NCI-H1092 treated with DMSO at 0.1 percent for 48 hours (cell line): ENCODE measurements around the gene HOTAIR.
A peak's percentile ranks its signal among the peaks of the same experiment; 100 is the strongest.

Experiments
- DNase-seq: peaks from one replicate; lab custom pipeline; 2025; lab: John Stamatoyannopoulos, UW

The HOTAIR gene

DNA sequence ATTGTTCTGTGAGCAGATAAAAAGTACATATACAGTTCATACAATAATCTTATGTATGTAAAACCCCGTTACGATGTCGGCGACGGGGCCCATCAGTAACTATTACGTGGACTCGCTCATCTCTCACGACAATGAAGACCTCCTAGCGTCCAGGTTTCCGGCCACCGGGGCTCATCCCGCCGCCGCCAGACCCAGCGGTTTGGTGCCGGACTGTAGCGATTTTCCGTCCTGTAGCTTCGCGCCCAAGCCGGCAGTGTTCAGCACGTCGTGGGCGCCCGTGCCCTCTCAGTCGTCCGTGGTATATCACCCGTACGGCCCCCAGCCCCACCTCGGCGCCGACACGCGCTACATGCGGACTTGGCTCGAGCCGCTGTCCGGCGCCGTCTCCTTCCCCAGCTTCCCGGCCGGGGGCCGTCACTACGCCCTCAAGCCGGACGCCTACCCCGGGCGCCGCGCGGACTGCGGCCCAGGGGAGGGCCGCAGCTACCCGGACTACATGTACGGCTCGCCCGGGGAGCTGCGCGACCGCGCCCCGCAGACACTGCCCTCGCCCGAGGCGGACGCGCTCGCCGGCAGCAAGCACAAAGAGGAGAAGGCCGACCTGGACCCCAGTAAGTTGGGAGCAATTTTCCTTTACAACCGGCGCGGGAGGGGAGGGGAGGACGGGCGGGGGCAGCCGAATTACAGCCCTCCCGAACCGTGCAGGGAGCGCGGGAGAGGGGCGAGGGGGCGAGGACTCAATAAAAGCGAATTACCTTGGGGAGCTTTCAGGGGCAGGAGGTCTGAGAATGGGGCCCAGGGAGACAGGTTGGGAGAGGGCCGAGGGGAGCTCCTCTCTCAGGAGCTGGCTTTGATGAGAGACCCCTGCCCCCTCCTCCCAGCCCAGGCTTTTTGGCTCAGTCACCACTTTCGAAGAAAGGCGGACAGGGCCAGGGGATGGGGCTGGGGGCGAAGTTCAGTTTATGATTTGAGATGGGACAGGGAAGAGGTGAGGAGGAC lies 25.7 kb upstream of the HOTAIR start, which contains the start of gene HOXC9:
TSS of gene HOXC9 (plus strand) at position 46 of the 999 bp plus-strand sequence. CDS start at position 74, 28 bp downstream.
- DNase-seq = no peak

DNA sequence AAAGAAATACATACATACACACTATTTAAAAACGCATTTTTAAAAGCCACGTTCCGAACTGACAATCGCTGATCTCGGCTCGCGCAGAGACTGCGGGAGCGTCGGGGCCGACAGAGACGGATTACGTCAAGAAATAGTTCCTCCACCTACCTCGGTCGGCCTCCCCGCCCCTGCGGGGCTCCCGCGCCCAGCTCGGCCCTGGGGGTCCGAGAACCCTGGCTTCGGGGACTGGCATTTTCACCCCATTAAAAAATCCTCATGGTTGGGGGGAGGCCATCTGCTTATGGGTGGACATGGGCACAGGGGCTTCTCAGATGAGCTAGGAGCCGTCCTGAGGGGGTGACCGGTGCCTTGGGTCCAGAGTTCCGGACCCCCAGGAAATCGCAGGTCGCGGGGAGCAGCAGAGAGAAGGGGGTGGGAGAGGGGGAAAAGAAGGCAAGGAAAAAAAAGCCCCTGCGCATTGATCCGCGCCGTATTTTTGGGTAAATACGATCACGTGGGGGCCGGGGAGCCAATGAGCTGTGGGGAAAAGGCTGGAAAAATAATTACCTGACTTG lies 24.9 kb upstream of the HOTAIR start:
- DNase-seq = peak; percentile 90

DNA sequence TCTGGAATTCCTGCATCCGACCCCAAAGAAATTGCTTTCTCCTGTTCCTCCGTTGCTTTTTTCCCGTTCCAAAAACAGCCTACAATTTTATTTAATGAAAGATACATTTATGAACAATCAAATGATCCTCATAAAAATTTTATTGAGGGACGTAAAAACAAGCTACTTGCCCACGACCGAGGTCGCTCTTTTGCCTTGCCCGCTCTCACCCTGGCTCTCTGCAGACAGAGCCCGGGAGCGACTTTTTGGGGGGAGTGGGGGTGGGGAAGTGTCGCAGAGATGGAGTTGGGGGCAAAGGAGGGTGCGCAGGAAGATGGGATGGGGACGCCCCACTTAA lies 24.1 kb upstream of the HOTAIR start:
- no peak for DNase-seq

DNA sequence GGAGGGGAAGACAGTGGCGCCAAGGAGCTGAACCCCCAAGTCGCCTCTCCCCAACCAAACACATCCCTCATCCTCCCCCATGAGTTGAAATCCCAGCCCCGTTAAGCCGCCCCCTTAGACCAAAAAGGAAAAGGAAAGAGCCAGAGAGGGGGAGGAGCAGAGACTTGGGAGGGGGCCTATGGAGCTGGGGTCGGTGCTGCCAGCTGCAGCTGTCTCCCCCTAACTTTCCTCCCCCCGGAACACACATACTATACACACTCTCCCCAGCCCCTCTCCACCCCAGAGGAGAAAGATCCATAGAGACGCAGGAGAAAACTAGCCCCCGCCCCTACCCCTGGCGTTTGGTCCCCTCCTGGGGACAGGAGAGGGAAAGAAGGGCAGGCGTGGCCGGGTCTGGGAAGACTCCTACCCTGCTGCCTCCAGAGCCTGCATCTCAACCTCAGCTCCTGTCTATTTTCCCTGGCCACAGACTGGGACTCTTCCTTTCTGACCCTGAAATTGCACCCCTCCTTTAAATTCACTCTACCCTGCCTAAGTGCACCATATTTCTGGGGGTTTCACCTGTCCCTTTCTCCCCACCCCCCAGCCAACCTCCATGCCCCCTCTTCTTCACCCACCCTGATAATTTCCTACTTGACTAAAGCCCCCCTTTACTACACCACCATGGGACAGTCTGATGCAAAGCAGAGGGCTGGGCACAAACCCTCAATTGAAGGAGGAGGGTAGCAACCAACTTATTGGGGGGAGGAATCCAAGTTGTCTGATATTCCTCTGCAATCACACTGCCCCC lies 23.6 kb upstream of the HOTAIR start:
- no peak for DNase-seq

DNA sequence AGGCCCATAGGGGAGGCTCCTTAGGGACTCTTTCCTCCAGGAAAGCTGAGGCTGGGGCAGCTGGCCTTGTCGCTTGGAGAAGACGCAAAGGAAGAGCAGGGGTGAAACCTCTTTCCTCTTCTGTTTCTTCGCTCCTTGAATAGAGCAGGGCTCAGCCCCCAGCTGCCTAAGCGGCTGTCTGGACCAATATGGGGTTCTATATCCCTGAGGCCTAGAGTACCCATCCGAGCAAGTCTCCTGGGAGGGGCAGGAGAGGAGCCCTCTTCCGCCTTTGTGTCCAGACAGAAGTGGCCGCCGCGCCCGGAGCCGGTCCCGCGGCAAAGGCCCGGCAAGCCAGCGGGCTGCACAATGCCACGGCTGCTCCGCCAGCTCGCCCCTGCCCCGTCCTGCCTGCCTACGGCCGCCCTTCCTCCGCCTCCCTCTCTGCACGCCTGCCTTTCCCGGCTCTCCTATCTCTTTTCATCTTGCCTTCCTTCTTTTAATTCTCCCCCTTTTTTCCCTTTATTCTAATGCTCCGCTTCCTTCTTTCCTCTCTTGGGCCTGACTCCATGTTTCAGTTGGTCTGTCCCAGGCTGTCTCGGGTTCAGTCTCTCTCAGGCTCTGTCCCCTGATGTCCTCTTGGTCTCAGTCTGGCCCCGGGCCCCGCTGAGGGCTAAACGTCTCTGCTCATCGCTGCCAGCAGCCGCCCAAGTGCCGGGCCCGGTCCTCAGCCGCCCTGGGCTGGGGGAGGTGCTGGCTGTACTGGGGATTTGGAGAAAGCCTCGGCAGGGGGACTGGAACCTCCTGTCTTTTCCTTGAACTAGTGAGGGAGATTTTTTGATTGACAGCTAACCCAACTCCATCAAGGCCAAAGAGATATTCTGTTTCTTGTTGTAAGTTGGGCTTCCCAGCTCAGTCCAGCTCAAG lies 22.7 kb upstream of the HOTAIR start:
- DNase-seq = no peak

DNA sequence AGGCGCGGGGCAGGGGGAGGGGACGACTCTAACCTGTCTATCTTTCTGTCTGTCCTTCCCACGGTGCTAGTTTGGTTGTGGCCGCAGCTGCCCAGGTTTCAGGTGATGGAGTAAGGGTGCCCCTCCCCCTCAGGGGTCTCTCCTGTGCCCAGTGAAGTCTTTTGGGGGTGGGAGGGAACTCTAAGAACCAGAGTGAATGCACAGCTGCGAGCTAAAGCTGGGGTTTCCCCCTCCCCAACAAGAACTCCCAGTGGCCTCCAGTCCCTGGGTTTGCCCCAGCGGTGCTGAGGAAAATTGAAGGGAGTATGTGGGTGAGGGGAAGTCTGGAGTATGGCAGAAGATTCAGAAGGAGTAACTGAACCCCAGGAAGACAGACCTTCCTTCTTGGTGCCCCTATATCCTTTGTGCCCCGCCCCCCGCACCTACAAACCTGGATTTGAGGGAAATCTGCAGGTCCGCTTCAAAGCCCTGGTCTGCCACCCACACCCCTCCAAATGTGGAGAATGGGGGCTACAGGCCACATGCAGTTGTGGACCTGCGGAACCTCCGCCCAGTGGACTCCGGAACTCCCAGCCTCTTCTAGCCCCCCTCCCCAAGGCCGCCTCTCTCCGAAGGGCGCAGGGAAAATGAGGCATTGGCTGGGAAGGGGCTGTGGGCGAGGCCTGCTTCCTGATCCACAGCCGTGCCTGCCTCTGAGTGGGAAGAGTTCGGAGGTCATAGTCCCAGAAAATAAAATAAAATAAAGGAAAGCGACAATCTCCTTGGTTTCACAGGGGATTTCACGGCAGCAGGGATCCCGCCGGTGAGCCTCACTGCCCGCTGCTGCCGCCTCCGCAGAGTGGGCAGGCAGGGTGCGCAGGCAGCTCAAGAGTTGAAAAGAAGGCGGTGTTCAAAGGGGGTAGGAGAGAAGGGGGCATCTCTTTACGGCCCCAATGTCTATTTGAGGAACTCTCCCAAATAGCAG lies 21.8 kb upstream of the HOTAIR start:
- DNase-seq = no peak

DNA sequence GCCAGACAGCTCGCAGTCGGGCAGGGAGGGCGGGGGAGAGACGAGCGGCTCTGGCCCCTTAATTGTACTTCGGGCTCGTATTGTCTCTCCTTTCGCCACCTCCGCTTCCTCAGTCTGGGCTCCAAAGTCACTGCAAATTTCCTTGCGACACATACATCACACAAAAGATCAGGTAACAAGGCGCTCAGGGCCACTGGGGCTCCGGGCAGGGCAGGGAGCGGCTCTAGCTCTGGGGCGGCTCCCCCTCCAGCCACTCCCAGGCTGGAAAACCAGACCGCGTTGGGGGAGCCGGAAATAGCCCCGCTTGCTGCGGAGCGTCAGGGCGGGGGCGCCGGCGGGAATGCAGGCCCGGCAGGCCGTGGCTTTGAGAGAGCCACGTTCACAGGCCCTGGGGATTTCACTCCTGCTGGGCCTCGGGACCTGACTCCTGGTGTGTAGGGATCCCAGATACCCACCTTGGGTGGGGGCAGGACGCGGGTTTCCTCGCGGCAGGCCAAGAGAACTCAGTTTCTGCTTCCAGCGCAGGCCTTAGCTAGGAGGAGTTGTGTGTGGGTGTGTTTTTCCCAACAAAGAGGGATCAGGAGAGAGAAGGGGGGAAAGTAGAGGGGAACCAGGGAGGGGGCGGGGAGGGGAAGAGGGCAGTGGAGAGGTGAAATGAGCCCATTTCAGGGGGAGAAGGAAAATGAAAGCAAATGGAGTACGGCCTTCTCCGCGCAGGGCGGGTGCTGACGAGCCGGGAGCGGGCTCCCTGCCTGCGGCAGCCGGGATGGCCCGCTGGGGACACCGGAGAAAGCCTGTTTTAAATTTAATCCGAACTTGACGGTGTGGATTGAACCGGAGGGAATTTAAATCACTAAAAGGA lies 20.9 kb upstream of the HOTAIR start:
- DNase-seq = peak; percentile 61

DNA sequence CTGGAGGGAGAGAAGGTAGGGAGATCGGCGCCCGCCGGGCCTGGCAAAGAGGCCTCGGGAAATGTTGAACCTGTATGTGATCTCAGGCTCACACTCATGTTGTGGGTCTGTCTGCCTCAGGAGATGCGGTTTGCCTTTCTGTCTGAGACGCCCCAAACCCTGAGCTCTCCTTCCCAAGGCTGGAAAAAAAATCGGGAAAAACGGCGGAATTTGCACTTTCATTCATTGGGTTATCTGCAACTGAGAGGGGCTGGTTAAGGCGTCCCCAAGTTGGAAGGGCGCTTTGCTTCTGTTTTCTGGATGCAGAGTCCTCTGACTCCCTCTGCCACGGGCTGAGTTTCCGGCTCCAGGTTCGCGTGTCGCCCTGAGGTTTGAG lies 20.2 kb upstream of the HOTAIR start:
- DNase-seq = peak; percentile 61

DNA sequence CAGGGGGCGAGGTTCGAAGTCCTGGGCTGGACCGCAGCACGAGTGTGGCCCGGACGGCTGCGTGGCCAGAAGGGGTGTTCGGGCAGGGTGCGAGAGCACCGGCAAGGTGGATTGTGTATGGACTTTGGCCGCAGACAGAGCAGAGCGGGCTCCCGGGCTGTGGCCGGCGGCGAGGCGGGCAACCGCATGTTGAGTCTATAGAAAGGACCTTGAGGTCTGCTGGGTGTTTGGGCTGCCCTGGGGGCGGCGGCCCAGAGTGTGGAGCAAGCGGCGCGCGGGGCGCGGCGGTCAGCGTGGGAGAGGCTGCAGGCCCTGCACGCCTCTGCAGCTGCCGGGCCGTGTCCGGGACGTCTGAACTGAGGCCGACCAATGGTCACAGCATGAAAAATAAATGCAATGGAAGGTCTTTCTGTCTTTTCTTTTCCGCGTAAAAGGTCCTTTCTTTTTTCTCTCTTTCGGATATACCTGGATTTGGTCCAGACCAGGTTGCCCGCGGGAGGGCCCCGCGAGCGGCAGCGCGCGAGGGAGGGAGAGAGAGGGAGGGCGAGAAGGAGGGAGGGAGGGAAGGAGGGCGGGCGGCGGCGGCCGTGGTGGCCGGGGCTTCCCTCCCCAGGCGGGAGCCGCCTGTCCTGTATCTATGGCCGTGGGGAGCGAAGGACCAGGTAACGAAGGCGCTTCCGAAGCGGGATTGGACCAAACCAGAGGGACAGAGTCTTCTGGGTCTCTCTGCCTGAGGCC lies 19.7 kb upstream of the HOTAIR start:
- no peak for DNase-seq

DNA sequence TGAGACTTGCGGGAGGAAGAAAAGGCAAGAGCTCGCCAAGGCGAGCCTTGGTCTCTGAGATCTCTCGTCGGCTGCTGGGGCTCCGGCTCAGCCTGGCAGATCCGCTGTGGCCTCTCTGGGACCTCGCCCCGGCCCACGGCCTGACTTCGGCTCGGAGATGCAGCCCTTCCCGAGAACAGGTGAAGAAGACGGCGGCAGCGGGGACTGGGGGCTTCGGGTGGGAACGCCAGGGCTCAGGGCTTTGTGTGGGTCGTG lies 19.2 kb upstream of the HOTAIR start:
- no peak for DNase-seq

DNA sequence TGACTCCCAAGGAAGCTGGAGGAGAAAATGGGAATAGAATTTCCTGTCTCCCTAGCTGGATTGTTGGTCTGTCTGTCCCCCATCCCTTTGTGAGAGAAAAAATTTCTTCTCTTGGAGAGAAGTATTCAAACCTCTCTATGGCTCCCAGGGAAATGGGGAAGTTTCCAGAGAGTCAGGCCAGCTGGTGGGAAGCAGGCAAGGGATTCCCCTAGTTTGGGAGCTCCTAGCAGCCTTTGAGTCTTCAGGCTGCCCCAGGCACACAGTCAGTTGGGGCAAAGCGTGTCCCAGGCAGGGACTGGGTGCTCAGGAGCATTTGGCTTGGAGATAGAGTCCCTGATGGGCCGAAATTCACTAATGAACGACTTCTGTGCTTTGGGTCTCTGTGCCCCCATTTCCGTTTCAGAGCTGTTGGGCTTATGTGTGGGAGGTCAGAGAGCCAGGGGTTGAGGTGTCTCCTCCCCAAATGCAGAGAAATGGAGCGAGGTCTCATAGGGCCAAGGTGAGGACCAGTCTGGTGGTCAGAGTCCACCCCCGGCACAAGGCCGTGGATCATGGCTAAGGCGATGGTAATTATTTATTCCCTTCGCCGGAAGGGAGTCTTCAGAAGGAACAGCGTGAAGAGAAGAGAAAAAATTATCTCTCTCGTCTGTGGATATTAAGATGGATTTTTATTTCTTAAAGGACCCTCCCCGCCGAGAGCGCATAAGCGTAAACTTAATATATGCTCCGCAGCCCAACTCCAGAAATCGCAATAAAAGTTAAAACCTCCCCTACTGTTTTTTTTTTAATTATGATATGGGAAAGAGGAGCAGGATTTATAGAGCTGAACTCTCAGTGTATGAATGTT lies 18.6 kb upstream of the HOTAIR start:
- DNase-seq = no peak

DNA sequence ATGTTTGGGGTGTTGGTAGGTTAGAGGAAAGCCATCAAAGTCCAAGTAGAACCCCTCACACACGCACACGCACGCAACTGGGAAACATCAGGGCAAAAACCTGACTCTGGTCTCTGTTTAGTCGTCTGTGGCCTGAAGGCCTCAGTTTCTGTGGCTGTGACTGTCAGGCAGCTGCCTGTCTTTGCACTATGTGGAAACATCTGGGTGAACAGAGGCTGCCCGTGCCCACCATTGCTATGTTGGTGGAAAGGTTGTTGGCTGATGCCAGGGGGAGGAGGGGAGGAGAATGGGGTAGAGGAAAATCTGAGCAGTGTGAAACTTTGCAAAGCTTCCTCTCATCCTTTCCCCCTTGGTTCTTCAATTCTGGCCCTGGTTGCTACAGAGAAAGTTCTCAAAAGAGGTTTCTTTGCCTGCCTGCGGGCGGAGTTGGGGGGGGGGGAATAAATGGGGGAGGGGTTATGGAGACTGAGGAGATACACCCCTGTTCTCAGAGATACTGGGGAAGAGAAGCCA lies 17.7 kb upstream of the HOTAIR start:
- no peak for DNase-seq

DNA sequence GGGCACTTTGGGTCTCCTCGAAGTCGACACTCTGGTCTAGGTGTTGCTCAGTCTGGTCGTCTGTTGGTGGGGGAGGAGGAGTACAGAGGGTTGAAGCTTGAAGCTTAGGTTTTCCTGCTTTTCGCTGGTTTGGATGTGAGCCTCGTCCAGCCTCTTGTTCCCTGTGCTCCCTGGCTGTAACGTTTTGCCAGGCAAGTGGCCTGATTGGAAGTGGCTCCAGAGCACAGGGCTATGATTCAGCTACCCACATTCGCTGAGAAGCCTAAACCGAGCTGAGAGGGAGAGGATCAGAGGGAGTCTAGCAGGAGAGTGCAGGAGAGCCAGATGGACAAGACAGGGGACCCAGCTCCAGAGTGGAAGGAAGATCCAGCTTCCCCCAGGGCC lies 16.3 kb upstream of the HOTAIR start:
- peak; percentile 53 for DNase-seq

DNA sequence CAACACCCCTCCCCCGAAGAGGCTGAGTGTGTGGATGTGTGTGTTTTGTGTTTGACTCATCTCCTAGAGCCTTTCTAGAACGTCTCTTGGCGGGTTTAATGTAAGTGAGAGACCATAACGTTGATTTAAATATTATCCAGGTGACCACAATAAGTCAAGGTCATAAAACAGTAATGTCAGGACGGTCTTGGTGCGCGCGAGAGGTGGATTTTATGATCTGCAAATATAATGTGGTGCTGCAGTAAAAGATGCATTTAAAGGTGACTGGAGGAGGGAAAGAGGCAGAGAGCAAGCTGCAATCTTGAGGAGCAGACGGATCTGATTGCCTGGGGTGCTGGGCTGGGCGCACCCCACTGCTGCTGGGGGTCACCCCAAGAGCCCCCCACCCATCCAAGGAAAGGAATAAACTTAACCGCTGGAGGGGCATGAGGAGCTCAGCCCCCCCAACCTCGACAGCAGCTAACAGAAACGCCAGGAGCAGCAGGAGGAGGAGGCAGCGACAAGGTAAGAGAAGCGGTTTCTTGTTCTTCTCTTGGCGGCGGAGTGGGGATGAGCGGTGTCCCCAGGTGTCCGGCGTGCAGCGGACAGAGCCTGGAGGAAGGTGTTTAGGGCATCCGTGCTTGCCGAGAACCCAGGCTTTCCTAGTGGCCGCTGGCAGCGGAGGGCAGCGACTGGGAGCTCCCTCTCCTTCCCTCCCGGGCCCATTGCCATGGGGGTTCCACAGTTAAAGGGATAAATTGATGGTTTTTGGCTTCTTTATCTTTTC lies 15.7 kb upstream of the HOTAIR start:
- DNase-seq = peak; percentile 58

DNA sequence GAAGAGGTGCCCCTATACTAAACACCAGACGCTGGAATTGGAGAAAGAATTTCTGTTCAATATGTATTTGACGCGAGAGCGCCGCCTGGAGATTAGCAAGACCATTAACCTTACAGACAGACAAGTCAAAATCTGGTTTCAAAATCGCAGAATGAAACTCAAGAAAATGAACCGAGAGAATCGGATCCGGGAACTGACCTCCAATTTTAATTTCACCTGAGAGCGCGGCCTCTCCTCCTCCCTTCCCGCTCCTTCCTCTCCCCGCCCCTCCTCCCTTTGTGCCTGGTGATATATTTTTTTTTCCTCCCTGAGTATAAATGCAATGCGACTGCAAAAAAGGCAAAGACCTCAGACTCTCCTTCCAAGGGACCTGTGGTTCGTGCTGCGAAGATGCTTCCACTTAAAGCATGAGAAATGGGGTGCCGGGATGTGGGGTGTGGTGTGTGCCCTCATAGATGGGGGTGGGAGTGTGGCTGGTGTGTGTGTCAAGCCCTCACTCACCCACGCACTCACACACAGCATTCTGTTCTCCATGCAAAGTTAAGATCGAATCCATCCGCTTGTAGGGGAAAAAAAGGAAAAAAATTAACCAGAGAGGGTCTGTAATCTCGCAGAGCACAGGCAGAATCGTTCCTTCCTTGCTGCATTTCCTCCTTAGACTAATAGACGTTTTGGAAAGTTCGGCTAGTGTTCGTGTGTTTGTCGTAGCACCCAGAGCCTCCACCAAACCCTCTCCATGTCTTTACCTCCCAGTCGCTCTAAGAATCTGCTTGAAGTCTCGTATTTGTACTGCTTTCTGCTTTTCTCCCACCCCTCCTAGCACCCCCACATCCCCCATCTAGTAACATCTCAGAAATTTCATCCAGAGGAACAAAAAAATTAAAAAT lies 14.7 kb upstream of the HOTAIR start:
- DNase-seq = peak; percentile 77

DNA sequence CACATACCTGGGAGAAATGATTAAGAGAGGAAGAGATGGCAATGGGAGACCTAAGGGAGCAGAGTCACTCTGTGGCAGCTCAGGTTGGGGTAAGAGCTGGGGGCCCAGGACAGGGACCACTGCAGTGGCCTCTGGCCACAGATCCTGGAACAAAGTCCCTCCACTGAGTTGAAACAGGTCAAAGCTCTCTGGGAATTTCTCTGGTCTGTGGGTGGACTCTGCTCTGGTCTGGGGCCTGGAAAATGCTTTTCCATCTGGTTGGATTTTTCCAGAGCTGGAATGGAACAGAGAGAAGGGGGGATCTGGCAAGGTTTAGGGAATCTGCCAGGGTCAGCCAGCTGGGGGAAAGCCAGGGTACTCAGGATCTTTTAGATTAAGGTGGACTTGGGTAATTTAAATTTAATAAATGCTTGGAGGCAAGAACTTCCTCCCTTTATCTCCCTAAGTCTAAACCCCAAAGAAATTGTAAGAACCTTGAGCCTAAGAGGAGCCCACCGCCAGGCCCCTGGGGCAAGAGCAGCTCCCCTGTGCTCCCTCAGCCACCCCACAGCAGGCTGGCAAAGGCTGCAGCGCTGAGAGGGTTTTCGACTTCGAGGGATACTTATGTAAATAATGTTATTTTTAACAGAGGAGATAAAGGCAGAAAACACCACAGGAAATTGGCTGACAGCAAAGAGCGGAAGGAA lies 13.9 kb upstream of the HOTAIR start:
- no peak for DNase-seq
